GM12891 (cell line): ENCODE measurements around the gene BRD2.

ENCODE experiments used
- PAX5 ChIP-seq: IDR thresholded peaks from 2 replicates; pipeline ENCODE4 v1.6.1; 2011; ENCODE audit warnings: low read length, moderate library complexity, mild to moderate bottlenecking; ENCODE audit not compliant: insufficient read depth, severe bottlenecking
- POLR2A ChIP-seq: IDR thresholded peaks from 2 replicates; pipeline ENCODE4 v1.6.1; 2011; ENCODE audit warnings: low read depth, low read length, control low read depth
- POLR2AphosphoS5 ChIP-seq: IDR thresholded peaks from 2 replicates; pipeline ENCODE4 v1.6.1; 2011; ENCODE audit warnings: low read depth, low read length, control low read depth
- SPI1 ChIP-seq: IDR thresholded peaks from 2 replicates; pipeline ENCODE4 v1.6.1; 2011; ENCODE audit warnings: low read depth, low read length, control low read depth
- TAF1 ChIP-seq: IDR thresholded peaks from 2 replicates; pipeline ENCODE4 v1.6.1; 2011; ENCODE audit warnings: low read depth, low read length, control low read depth

- TF ChIP-seq POLR2AphosphoS5 (peak; percentile 78), POLR2A (peak; percentile 63; the same call in 1 of the 2 replicates), SPI1 (no peak), PAX5 (no peak), TAF1 (no peak)
Observed at GRCh38 chr6:32935551-32936238, 32.7 kb upstream of the BRD2 start.
